Measurements from ENCODE around the gene TBC1D22A. TPM values are rescaled to one million over a fixed set of nuclear protein-coding genes. Genes with fewer than 3 reads are reported as not detected.

The TBC1D22A gene
- total RNA-seq, 2 donors from 2014 or later: 28.9 to 31.3 TPM

DNA sequence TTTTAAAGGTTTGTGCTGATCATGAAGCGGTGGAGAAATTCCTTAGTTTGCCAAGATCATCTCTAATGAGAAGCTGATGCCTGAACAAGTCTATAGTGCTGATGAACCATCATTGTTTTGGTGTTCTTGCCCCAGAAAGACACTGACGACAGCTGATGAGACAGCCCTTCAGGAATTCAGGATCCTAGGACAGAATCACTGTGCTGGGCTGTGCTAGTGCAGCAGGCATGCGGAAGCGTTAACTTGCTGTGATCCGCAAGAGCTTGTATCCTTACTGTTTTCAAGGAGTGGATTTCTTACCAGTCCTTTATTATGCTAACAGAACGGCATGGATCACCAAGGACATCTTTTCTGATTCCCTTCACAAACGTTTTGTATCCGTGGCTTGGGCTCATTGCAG is 104.1 kb downstream of the TBC1D22A start:
- ATAC-seq (ENCODE audit: insufficient number of reproducible peaks, low FRiP score, low read depth): no peak
- Histone ChIP-seq H3K27ac (no peak overlapping the region), H3K9me3 (peaks cover 4% of the 10 kb centered on the region), H3K27me3 (replicated peaks; ENCODE audit: insufficient read depth) (no peaks in the 10 kb centered on the region), H3K36me3 (no peaks in the 10 kb centered on the region), H3K4me3 (no peak overlapping the region), H3K4me1 (ENCODE audit: control insufficient read depth in 1 of 2, low read depth in 2 of 2) (no peaks in the 10 kb centered on the region)
- DNase-seq (ENCODE audit: low spot score): no peak
- TF ChIP-seq, protein P1, sequence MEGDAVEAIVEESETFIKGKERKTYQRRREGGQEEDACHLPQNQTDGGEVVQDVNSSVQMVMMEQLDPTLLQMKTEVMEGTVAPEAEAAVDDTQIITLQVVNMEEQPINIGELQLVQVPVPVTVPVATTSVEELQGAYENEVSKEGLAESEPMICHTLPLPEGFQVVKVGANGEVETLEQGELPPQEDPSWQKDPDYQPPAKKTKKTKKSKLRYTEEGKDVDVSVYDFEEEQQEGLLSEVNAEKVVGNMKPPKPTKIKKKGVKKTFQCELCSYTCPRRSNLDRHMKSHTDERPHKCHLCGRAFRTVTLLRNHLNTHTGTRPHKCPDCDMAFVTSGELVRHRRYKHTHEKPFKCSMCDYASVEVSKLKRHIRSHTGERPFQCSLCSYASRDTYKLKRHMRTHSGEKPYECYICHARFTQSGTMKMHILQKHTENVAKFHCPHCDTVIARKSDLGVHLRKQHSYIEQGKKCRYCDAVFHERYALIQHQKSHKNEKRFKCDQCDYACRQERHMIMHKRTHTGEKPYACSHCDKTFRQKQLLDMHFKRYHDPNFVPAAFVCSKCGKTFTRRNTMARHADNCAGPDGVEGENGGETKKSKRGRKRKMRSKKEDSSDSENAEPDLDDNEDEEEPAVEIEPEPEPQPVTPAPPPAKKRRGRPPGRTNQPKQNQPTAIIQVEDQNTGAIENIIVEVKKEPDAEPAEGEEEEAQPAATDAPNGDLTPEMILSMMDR (IDR thresholded peaks at IDR 0.05): no peak

DNA sequence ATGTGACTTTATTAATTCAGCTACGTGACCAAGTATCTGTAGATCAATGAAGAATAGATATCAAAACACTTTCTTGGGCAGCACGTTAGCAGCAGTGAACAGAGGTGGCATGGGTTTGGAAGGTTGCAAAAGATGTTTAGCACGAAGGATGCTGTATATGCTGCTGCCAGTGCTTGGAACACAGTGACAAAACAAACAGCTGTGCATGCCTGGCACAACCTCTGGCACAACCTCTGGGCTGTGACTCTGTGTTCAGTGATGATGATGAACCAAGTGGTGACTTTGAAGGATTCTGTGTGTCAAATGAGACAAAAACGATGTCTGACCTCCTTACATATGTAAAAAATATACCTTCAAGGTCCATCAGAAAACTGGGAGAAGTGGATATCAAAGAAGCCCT is 104.7 kb downstream of the TBC1D22A start:
- no peaks in the 10 kb centered on the region for H3K4me1 ChIP-seq (ENCODE audit: control insufficient read depth in 1 of 2, low read depth in 2 of 2)
- peaks cover 4% of the 10 kb centered on the region for H3K9me3 ChIP-seq
- DNase-seq (ENCODE audit: low spot score) (no peak), ATAC-seq (ENCODE audit: insufficient number of reproducible peaks, low FRiP score, low read depth) (no peak)
- no peak overlapping the region for H3K27ac ChIP-seq
- no peak overlapping the region for H3K4me3 ChIP-seq
- no peaks in the 10 kb centered on the region for H3K27me3 ChIP-seq (replicated peaks; ENCODE audit: insufficient read depth)
- TF ChIP-seq, protein P1 (IDR thresholded peaks at IDR 0.05): no peak
- no peaks in the 10 kb centered on the region for H3K36me3 ChIP-seq

GRCh38 chr22:46869329-46869728 is 106.9 kb downstream of the TBC1D22A start:
- Histone ChIP-seq H3K4me1 (ENCODE audit: control insufficient read depth in 1 of 2, low read depth in 2 of 2) (no peaks in the 10 kb centered on the region), H3K9me3 (peaks cover 4% of the 10 kb centered on the region), H3K27me3 (replicated peaks; ENCODE audit: insufficient read depth) (no peaks in the 10 kb centered on the region), H3K27ac (no peak overlapping the region), H3K36me3 (no peaks in the 10 kb centered on the region), H3K4me3 (no peak overlapping the region)
- TF ChIP-seq, protein P1 (IDR thresholded peaks at IDR 0.05): no peak
- ATAC-seq (ENCODE audit: insufficient number of reproducible peaks, low FRiP score, low read depth): no peak
- DNase-seq (ENCODE audit: low spot score): no peak

- TF ChIP-seq, protein P1 (IDR thresholded peaks at IDR 0.05): no peak
Observed at GRCh38 chr22:46869831-46870441, 107.5 kb downstream of the TBC1D22A start.

DNA sequence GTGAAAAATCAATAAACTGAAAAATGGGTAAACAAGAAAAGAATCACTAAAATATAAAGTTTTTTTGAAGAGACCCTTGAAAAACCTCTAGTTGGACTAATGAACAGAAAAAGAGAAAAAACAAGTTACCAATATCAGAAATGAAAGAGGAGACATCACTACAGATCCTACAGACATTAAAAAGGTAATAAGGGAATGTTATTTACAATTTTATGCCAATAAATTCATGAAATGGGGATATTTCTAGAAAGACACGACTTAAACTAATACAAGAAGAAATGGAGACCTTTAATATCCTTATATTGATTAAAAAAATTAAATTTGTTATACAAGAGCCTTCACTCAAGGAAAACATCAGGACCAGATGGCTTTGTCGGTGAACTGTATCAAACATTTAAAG is 109.4 kb downstream of the TBC1D22A start:
- Histone ChIP-seq H3K27me3 (replicated peaks; ENCODE audit: insufficient read depth) (no peaks in the 10 kb centered on the region), H3K27ac (no peak overlapping the region), H3K4me1 (ENCODE audit: control insufficient read depth in 1 of 2, low read depth in 2 of 2) (no peaks in the 10 kb centered on the region), H3K36me3 (no peaks in the 10 kb centered on the region), H3K4me3 (no peak overlapping the region), H3K9me3 (peaks cover 4% of the 10 kb centered on the region)
- DNase-seq (ENCODE audit: low spot score): no peak
- no peak for ATAC-seq (ENCODE audit: insufficient number of reproducible peaks, low FRiP score, low read depth)
- TF ChIP-seq, protein P1 (IDR thresholded peaks at IDR 0.05): no peak

More at GRCh38 chr22:46869831-46870441, 107.5 kb downstream of the TBC1D22A start:
- Histone ChIP-seq H3K27me3 (replicated peaks; ENCODE audit: insufficient read depth) (no peaks in the 10 kb centered on the region), H3K4me1 (ENCODE audit: control insufficient read depth in 1 of 2, low read depth in 2 of 2) (no peaks in the 10 kb centered on the region), H3K27ac (no peak overlapping the region), H3K4me3 (no peak overlapping the region), H3K36me3 (no peaks in the 10 kb centered on the region), H3K9me3 (peaks cover 4% of the 10 kb centered on the region)
- no peak for ATAC-seq (ENCODE audit: insufficient number of reproducible peaks, low FRiP score, low read depth)
- DNase-seq (ENCODE audit: low spot score): no peak
